Endometrium (tissue), 2 donors: ENCODE measurements around the gene FHIT.
"Not testable (repeated sequence)": the region's sequence is repeated elsewhere in the genome, so short reads cannot be mapped to it uniquely, and the experiment has no call there.

ENCODE experiments used
- FAIRE-seq: peaks from 2 replicates; lab custom pipeline; 2012; peaks lifted over from hg19 to GRCh38; lab: Jason Lieb, UNC
- donor health status: control.
- donor health status: control.

Gene FHIT

DNA sequence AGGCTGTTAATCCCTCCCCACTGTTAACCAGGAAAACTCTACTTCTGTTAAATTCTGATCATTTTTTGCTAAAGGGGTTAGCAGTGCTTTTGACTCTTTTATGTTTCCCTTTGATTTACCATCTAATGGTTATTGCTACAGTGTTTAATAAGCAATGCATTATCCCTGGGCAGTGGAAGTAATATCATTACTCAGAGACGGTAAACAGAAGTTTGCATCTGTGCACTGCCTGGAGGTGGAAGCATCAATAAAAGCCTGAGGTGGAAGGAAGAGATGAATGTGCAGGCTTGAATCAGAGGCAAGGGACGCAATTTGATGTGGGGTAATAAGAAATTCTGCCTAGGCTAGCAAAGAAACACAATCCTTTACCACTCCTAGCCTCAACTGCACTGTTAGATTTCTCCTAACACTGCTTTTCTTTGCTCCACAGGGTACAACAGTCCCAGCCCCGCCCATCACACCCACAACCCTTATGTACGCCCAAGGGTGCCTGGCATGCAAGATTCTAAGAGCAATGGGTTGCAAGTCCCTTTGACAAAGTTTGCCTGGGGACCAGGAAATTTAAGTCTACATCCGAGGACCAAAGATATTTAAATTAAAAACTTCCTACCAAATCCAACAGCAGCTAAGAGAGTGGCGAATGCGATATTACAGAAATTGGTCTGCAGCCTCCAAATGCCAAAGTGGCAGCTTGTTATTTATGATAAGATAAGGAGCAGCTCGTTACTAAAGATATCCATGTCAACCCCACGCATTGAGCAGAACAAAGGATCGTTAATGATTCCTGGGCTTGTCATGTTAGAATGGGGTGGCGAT is 261.4 kb downstream of the FHIT start:
- FAIRE-seq: no peak

DNA sequence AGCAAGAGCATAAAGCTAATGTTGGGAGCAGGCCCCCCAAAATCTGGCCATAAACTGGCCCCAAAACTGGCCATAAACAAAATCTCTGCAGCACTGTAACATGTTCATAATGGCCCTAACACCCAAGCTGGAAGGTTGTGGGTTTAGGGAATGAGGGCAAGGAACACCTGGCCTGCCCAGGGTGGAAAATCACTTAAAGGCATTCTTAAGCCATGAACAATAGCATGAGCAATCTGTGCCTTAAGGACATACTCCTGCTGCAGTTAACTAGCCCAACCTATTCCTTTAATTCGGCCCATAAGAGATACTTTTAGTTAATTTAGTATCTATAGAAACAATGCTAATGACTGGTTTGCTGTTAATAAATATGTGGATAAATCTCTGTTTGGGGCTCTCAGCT is 264.1 kb downstream of the FHIT start:
- not testable (repeated sequence) for FAIRE-seq

DNA sequence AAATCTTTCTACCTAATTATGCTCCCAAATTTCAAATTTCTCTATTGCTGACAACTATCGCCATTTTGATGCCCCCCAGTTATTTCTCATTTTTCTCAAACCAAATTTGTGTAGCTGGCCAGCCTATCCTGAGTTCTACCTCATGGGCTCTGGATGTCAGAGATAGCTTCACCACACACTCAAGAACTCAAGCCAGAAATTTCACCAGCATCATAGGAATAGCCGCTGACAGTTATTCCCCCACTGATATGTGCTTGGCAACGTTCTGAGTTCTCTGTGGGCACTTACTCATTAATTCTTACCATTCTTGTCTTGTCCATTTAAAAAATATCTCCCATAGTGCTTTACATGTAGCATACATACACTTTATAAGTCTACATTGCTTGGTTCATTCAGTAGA is 264.7 kb downstream of the FHIT start:
- no peak for FAIRE-seq

DNA sequence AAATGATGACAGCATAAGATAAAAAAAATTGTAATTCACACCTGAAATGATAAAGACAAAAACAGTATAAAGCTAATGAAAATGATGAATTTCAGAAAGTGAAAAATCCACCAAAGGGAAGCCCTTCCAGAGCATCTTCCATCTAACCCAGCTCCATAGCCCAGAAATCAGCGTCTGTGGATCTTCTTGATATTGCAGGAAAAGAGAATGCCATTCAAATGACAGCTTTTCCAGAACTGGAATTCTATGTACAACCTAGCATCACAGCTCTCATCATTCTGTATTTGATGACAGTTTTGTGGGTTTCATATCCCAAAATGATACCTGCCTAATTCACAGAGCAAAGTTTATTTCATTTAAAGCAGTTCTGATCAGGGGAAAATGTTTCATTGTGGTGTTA is 267.3 kb downstream of the FHIT start:
- FAIRE-seq: no peak

DNA sequence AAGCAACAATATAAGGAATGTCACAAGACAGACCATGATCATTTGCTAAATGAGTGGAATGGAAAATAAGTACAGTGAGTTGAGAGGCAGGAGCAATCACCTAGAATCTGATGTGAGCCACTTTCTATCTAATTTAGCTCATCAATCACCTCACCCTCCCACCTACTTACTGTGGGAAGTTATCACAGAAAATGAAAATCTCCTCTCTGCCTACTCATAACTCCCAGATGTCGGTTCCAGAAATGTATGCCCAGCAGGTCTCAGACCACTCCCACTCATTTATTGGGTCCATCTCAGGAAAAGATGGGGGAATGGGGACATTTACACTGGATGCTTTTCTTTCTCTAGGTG is 270.9 kb downstream of the FHIT start:
- FAIRE-seq: no peak

DNA sequence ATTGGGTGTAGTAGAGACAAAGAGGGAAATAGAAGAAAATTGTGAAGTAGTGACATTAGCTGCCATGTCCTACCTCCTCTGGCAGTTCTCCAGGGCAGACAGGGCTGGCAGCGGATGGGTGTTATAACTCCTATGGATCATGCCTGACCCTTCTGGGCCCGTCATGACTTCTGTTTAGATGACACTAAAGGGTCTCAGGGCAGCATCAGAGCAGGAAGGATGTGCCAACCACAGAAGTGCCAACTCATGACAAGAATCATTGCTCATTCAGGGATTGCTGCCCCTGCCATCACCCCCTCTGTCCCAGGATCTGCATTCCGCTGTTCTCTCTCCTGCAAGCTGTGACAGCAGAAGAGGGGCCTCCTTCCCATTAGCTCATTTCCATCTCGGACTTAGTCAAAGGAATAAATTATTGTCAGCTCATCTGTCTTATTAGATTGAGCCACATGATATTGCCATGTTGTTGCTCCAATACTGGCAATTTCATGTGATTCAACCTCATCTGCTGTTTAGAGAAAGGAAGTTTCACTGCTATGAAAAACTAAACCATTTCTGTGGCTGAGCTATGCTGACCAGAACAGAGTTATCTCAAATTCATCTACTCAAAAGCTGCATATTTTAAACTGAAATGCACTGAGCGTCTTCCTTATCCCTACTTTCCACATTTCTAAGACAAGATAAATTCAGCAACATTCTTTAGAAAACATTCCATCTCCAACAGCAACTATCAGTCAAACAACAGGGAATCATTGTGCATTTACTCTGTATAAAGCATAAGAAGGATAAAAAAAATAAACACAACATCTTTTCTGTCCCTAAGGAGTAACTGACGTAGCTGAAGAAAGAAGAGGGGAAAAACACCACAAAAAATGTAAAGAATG is 271.6 kb downstream of the FHIT start:
- FAIRE-seq: no peak

DNA sequence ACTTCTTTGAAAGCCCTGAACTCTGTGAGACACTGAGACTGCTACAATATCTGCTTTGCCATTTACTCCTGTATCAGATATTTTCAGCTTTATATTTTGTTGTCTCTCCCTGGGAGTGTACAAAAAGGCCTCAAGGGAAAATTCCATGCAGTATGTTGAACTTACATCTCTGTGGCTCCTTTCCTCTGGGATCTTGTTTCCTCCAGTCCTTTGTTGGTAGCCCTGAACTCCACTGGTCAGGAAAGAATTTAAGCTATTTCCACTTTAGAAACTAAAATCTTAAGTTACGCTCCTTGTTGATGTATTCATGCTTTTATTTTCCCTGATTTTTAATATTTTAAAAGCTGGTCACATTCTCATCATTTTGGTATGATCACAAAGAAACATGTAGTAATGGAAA is 277.9 kb downstream of the FHIT start:
- no peak for FAIRE-seq

DNA sequence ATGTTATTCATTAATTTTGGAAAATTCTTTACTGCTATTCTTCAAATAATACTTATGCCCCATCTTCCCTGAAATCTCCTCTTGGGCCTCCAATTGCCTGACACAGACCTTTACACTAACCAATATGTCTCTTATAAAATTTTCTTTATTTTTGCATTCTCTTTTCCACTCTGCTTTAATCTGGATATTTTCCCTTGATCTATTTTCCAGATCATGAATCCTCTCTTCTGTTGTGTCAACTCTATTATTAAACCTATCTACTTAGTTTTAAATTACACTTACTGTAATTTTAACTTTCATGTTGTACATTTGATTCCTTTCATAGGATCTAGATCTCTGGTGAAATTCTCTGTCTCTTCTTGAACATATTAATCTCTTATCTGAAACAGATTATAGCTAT is 278.7 kb downstream of the FHIT start:
- no peak for FAIRE-seq

DNA sequence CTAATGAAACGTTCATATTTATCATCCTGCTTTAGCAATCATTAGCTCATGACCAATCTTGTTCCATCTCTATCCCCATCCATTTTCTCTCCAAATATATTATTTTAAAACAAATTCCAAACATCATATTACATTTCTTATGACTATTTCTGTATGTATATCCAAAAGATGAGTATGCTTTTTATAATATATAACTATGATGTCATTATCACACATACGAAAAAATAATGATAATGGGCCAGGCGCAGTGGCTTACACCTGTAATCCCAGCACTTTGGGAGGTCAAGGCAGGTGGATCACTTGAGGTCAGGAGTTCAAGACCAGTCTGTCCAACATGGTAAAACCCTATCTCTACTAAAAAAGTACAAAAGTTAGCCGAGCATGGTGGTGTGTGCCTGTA is 280.4 kb downstream of the FHIT start:
- no peak for FAIRE-seq

DNA sequence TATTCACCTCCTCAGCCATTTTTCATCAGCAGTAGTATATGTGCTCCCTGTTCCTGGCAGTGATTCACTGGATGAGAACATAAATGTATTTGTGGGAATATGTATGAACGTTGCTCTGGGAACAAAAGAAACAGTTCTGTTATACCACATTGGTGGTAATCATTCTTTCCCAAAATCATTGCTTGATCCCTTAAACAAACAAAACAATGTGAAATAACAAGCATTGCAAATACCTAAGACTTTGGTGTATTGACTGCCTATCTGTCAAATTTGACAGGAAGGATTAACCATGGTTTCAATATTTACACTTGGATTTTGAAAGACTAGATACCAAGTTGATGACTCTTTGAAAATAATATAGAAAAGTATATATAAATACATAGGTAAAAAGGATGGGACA is 284.1 kb downstream of the FHIT start:
- FAIRE-seq: no peak

DNA sequence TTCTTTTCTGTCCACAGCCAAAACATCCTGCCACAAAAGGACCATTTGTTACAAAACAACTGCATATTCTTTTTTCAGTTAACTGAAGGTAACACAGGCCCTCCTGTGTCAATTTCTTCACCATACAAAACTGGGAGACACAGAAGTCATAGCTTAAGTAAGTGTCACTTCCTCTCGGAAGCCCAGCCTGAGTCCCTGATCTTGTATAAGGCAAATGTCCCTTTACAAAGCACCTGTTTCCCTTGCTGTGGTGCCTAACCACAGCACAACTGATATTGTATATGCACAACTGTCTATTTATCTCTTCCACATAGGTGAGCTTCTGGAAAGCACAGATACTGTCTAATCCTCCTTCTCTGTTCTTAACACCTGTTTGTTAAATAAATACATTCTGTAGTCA is 293.7 kb downstream of the FHIT start:
- no peak for FAIRE-seq

DNA sequence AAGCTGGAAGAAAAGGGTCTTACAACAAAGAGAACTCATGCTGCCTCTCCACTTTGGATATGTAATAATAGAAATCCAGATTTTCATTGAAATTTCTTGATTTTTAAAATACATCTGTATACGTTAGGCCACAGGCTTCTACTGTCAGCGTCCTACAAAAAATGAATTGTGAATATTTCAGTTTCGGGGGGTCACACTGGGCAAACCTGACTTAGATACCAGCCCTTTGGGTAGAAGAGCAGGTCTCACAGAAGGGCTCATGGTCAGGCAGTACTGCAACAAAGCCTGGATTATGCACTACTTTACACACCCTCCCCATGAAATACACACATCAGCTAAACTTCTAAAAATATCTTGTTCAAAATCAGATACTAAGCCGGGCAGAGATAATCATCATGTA is 294.5 kb downstream of the FHIT start:
- no peak for FAIRE-seq

DNA sequence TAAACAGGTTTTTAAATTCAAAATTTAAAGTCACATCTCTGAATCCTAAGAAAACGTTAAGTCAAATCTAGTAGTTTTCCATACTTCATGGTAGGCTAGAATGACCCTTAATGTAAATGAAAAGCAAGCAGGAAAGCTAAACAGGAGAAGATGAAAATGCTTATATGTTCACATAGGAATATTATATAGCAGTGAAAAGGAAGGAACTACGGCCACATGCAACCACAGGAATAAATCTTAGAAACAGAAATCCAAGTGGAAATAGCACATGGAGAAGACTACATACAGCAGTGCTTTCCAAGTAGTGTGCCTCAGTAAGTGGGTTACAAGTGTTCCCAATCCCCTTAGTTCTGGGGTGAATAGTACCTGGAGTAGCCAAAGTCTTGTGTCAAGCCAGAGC is 296.2 kb downstream of the FHIT start:
- no peak for FAIRE-seq

DNA sequence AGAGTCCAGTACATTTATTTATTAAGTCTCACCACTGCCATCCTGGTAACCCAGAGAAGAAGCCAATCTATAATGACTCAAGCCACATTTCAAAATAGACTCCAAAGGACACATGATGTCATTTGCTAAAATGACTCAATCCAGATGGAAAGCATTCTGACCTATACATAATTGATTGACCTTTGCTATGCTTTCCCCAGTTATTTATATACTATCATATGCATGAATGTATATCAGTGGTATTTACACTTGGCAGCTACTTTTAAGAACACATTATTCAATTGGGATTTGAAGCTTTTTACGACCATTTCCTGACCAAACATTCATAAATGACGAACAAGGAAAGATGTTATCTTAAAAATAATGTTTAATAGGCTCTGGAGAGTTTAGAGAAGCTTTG is 297.2 kb downstream of the FHIT start:
- FAIRE-seq: peak; percentile 88

DNA sequence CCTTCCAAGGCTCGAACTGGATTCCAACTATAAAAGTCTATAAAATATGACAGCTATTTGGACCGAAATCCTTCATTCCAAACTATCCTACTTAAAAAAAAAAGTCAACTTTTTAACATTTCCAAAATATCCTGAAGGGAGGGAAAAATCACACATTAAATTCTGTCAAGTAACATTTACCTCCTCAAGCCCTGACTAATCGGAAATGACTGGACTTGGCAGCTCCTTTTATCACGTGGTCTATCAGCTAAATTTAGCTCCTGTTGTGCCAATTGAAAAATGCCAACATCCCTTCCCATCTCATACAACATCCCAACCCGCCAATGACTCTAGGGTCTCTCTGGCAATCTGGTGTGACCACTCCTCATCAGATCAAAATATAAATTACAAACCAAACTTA is 297.9 kb downstream of the FHIT start:
- FAIRE-seq: peak; percentile 94

DNA sequence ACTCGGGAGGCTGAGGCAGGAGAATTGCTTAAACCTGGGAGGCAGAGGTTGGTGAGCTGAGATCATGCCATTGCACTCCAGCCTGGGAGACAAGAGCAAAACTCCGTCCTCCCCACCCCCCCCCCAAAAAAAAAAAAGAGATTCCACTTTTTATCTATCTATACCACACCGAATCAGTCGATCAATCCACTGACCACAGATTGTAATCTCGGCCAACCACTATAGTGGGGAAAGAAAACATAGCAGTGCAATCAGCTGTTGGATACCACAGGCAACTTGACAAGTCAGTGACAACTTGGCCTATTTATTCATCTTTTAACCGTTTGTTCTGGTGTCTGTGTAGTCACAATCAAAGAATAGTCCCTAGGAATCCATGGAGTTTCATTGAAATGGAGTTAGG is 299.2 kb downstream of the FHIT start:
- FAIRE-seq: no peak

DNA sequence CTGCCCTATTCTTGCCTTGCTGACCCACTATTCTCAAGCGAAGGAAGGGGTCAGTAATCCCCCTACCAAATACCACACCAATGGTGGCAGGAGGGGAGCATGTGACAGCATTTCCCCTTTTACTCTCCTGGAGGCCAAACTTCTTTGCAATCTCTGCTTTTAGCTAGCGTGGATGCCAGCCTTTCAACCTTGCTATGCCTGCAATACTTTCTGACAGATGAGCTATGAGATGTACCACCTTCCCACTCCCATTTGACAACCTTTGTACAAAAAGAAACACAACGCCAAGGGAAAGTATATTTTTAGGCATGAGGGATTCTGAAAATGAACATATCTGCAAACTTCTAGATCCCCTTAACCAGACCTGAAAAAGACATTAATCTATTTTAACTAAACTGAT is 302.1 kb downstream of the FHIT start:
- no peak for FAIRE-seq

DNA sequence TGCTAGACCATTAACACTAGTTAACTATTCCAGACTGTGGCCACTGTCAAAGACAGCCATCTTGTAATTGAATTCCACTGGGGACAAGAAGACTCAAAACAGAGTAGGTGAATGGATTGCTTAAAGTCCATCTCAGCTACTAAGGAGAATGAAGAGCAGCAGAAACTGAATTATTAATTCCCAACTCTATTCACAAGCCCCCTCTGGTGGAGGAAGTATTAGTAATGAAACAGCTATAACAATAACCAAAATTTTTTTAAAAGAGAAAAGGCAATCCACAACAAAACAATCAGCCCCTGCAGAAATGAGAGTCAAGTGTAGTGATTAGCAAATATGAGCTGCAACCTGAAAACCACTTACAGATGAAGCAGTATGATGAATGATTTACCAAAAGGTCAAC is 302.8 kb downstream of the FHIT start:
- FAIRE-seq: no peak

DNA sequence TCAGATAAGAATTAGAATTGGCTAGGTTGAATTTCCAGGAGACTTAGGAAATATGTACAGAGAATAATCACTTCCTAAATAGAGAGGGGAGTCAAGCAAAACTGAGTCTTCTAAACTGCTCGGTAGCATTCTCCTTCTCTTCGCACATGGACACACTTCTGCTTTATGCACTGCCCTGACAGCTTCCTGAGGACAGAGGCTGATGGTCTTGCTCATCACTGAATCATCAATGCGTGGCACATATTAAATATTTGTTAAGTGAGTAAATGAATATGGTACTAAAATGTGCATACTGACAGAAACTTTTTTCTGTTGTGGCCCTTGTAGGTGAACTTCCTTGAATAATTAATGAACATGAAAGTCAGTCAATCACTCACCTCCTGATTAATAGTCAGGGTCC is 315.5 kb downstream of the FHIT start:
- FAIRE-seq: no peak

DNA sequence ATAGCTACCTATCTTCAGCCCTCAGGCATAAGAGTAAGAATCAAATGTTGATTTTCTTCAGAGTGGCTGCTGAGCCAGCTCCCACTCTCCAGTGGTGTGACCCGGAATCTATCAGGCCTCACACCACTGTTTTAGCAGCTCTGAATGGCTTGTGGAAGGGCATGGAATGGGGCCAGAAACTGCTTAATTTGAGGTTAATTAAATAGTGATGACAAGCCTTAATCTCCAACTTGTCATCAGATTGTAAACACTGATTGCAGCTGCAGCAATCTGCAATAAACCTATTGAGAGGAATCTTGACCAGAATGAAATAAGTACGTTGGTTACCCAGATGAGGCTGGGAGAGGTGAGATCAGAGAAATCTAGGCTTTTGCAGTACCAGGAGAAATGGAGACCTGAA is 317.4 kb downstream of the FHIT start:
- FAIRE-seq: no peak

DNA sequence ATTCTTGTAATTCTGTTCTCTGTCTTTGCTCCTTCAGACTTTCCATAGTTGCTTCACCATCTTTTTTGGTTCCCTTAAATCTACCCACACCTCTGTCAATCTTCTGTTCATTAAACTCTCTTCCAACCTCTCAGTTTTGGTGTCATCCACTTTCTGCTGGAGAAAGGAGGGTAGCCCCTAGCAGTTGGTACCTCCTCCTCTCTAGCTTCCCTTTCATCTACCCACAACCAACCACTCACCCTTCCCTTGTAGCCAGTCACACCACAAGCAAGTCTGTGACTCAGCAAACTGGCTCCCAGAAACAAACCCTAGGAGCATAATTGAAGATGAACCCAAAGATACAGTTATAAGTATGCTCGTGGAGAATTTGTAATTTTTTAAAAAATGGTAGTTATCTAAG is 318.6 kb downstream of the FHIT start:
- no peak for FAIRE-seq

DNA sequence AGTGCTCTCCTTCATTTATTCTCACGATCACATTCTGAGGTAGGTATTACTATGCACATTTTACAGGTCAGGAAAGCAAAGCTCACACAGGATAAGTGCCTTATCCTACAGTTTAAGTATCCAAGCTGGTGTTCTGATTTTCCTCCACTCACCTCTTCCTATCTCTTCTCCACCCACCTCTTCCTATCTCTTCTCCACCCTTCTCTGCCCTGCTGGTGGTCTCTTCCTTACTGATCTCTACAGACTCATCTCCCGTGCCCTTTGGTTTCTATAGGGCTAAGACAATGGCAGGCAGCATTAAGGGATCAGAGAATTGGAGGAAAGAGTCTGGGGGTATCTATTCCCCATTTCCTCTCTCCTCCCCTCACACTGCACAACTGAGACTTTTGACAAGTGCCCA is 319.1 kb downstream of the FHIT start:
- FAIRE-seq: no peak

DNA sequence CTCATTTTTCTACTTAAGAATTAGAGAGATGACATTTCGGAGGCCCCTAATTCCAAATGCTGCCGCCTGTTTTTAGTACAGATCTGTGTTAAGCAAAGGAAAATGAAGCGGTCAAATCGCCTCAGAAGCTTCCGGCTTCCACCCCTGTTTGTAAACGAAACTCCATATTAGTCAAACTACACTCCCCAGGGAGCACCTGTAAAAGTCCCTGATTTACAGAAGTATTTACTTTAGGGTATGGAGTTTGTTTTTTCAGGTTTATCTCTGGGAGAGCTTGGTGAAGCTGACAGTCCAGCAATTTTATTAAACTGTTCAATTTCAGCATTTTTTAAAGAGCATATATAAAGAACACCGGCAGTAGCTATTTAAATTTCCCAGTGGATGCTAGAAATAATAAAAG is 319.8 kb downstream of the FHIT start:
- no peak for FAIRE-seq

DNA sequence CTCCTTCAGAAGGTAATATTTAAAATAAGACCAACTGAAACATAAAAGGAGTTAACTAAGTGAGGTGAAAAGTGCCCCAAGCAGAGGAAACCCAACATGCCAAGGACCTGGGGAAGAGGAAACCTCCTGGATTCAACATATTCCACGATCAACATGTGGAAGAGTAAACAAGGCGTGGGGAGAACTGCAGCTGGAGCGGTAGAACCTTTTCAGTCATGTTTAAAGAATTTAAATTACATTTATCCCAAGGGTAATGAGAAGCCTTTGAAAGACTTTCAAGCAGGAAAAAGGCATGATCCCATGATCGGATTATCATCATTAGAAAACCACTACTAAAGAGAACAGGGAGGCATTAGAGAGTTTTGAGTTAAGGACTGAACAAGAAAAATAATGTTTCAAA is 330.7 kb downstream of the FHIT start:
- no peak for FAIRE-seq
